ENCODE measurements around the gene TATDN2.

TATDN2 gene

GRCh38 chr3:10248184-10248983 lies at the start of gene TATDN2:
TATDN2 (plus strand) TSS chr3:10248459; CDS start chr3:10249201, 742 bp downstream.
- peak; percentile 75 to 91 for DNase-seq (ENCODE audit: low read depth in 2 of 2)

GRCh38 chr3:10198761-10199649 lies 49.3 kb upstream of the TATDN2 start:
- DNase-seq (ENCODE audit: low read depth in 2 of 2): peak in 1 of 2 donors; percentile 54

GRCh38 chr3:10204921-10205320 lies 43.3 kb upstream of the TATDN2 start:
- DNase-seq (ENCODE audit: low read depth in 2 of 2): no peak

- DNase-seq (ENCODE audit: low read depth in 2 of 2): no peak
Observed at GRCh38 chr3:10205451-10206165, 42.7 kb upstream of the TATDN2 start.

GRCh38 chr3:10206166-10206511 lies 42.1 kb upstream of the TATDN2 start:
- DNase-seq (ENCODE audit: low read depth in 2 of 2): no peak

- DNase-seq (ENCODE audit: low read depth in 2 of 2): no peak
Observed at GRCh38 chr3:10213156-10213792, 35.0 kb upstream of the TATDN2 start.

- no peak for DNase-seq (ENCODE audit: low read depth in 2 of 2)
Observed at GRCh38 chr3:10215578-10216368, 32.5 kb upstream of the TATDN2 start.

- no peak for DNase-seq (ENCODE audit: low read depth in 2 of 2)
Observed at GRCh38 chr3:10217359-10217758, 30.9 kb upstream of the TATDN2 start.

- no peak for DNase-seq (ENCODE audit: low read depth in 2 of 2)
Observed at GRCh38 chr3:10219737-10220136, 28.5 kb upstream of the TATDN2 start.

GRCh38 chr3:10223676-10224639 lies 24.3 kb upstream of the TATDN2 start:
- peak in 1 of 2 donors; percentile 21 for DNase-seq (ENCODE audit: low read depth in 2 of 2)

GRCh38 chr3:10224794-10225665 lies 23.2 kb upstream of the TATDN2 start:
- DNase-seq (ENCODE audit: low read depth in 2 of 2): peak in 1 of 2 donors; percentile 36

GRCh38 chr3:10226293-10226692 lies 22.0 kb upstream of the TATDN2 start:
- no peak for DNase-seq (ENCODE audit: low read depth in 2 of 2)

GRCh38 chr3:10228248-10228950 lies 19.9 kb upstream of the TATDN2 start:
- DNase-seq (ENCODE audit: low read depth in 2 of 2): no peak

- no peak for DNase-seq (ENCODE audit: low read depth in 2 of 2)
Observed at GRCh38 chr3:10229576-10229975, 18.7 kb upstream of the TATDN2 start.

- no peak for DNase-seq (ENCODE audit: low read depth in 2 of 2)
Observed at GRCh38 chr3:10232137-10232536, 16.1 kb upstream of the TATDN2 start.

GRCh38 chr3:10233988-10234387 lies 14.3 kb upstream of the TATDN2 start:
- no peak for DNase-seq (ENCODE audit: low read depth in 2 of 2)

- DNase-seq (ENCODE audit: low read depth in 2 of 2): no peak
Observed at GRCh38 chr3:10234526-10235230, 13.6 kb upstream of the TATDN2 start.
